ENCODE measurements around the gene LSP1.

Gene LSP1

GRCh38 chr11:1838077-1838425, 14.8 kb upstream of the LSP1 start:
- no peak for DNase-seq

GRCh38 chr11:1838426-1839144, 14.3 kb upstream of the LSP1 start, which contains the start of gene TNNI2:
Gene TNNI2 (plus strand): TSS chr11:1838981. CDS start chr11:1839697, 716 bp downstream.
- DNase-seq, result no peak

GRCh38 chr11:1839204-1839923, 13.5 kb upstream of the LSP1 start:
- no peak for DNase-seq

GRCh38 chr11:1839924-1840779, 12.7 kb upstream of the LSP1 start:
- DNase-seq, result no peak

GRCh38 chr11:1840780-1841480, 12.0 kb upstream of the LSP1 start:
- DNase-seq, result no peak

- DNase-seq, result no peak
These were observed 11.3 kb upstream of the LSP1 start for GRCh38 chr11:1841511-1842148.

- DNase-seq, result no peak
These were observed 10.5 kb upstream of the LSP1 start for GRCh38 chr11:1842149-1843097.

GRCh38 chr11:1843098-1843473, 9.8 kb upstream of the LSP1 start:
- no peak for DNase-seq

- no peak for DNase-seq
These were observed 9.1 kb upstream of the LSP1 start for GRCh38 chr11:1843796-1844195.

GRCh38 chr11:1844221-1845094, 8.4 kb upstream of the LSP1 start:
- DNase-seq, result no peak

GRCh38 chr11:1845095-1845429, 7.8 kb upstream of the LSP1 start:
- no peak for DNase-seq

- DNase-seq, result no peak
These were observed 7.1 kb upstream of the LSP1 start for GRCh38 chr11:1845561-1846452.

GRCh38 chr11:1846453-1846932, 6.4 kb upstream of the LSP1 start:
- DNase-seq, result no peak

GRCh38 chr11:1847006-1847735, 5.7 kb upstream of the LSP1 start:
- no peak for DNase-seq

GRCh38 chr11:1847926-1848639, 4.8 kb upstream of the LSP1 start:
- DNase-seq, result no peak

GRCh38 chr11:1848640-1849430, 4.0 kb upstream of the LSP1 start:
- no peak for DNase-seq
